Activated CD4-positive, alpha-beta memory T cell treated with anti-CD3 and anti-CD28 coated beads, Interleukin-2, amount 10 ng/mL, durations not matched to agents 7 days and 5 days (primary cell): ENCODE data around the gene FBXO47. TPM values are rescaled to one million over a fixed set of nuclear protein-coding genes. Genes with fewer than 3 reads are reported as not detected.

Experiments used
- CTCF ChIA-PET: fragments of 350-600 bp; sonication (Branson Sonifier 250); formaldehyde crosslinking; loops from one replicate; lab custom pipeline; 2021; ENCODE audit warnings: antibody characterized with exemption, inconsistent platforms; lab: Charles Lee
- POLR2A ChIA-PET: fragments of 350-600 bp; sonication (Branson Sonifier 250); formaldehyde crosslinking; loops from one replicate; lab custom pipeline; 2021; ENCODE audit warnings: antibody characterized with exemption; lab: Charles Lee
- DNase-seq: peaks from one replicate; pipeline ENCODE4 v3.0.0-alpha.2; 2020
- H3K27ac Mint-ChIP-seq: one replicate; pipeline ENCODE4 v1.8.0; 2021; ENCODE audit warnings: mild to moderate bottlenecking, mixed read lengths
- H3K27me3 Mint-ChIP-seq: one replicate; pipeline ENCODE4 v1.8.0; 2021; ENCODE audit warnings: mixed read lengths
- H3K36me3 Mint-ChIP-seq: one replicate; pipeline ENCODE4 v1.8.0; 2021; ENCODE audit warnings: low read depth, mixed read lengths
- H3K4me1 Mint-ChIP-seq: one replicate; pipeline ENCODE4 v1.8.0; 2021; ENCODE audit warnings: mixed read lengths
- H3K4me3 Mint-ChIP-seq: one replicate; pipeline ENCODE4 v1.8.0; 2021; ENCODE audit warnings: mild to moderate bottlenecking, mixed read lengths
- H3K9me3 Mint-ChIP-seq: one replicate; pipeline ENCODE4 v1.8.0; 2021; ENCODE audit warnings: mixed read lengths
- total RNA-seq, 2 experiments: library from RNA; stranded (reverse); gene quantifications; one replicate each; pipeline ENCODE4 v1.2.3, GENCODE V29; 2021

The FBXO47 gene
- total RNA-seq, 2 experiments from 2014 or later: not detected

GRCh38 chr17:38893607-38894006 is 73.6 kb downstream of the FBXO47 start:
- H3K36me3 Mint-ChIP-seq: peaks cover 72% of the 10 kb centered on the region
- ChIA-PET POLR2A (interaction anchor here (1.4 to 3.5 kb wide), 5 partner anchors 8 to 40 kb away, joined by 4 to 24 read pairs (median 7); partner anchors contain the start of genes LASP1 and RPL23), CTCF (interaction anchor here (0.5 to 2.3 kb wide), 6 partner anchors 10 to 271 kb away, joined by 3 to 7 read pairs (median 4); partner anchors contain the start of gene LASP1)
- H3K4me3 Mint-ChIP-seq: no peak overlapping the region
- H3K27ac Mint-ChIP-seq: peak overlapping the region; percentile 71
- no peaks in the 10 kb centered on the region for H3K9me3 Mint-ChIP-seq
- H3K4me1 Mint-ChIP-seq: peaks cover 86% of the 10 kb centered on the region
- peak; percentile 63 for DNase-seq
- no peaks in the 10 kb centered on the region for H3K27me3 Mint-ChIP-seq

- Mint-ChIP-seq H3K27ac (peak overlapping the region; percentile 71), H3K4me1 (peaks cover 84% of the 10 kb centered on the region), H3K36me3 (peaks cover 71% of the 10 kb centered on the region), H3K9me3 (no peaks in the 10 kb centered on the region), H3K27me3 (no peaks in the 10 kb centered on the region), H3K4me3 (no peak overlapping the region)
- POLR2A ChIA-PET: interaction anchor here (1.4 to 3.5 kb wide), 5 partner anchors 8 to 39 kb away, joined by 4 to 24 read pairs (median 7); partner anchors contain the start of genes LASP1 and RPL23
- DNase-seq: no peak
- CTCF ChIA-PET: interaction anchor here (0.5 to 2.3 kb wide), 4 partner anchors 9 to 70 kb away, joined by 3 to 7 read pairs (median 4); partner anchors contain the start of gene LASP1
These were observed 74.1 kb downstream of the FBXO47 start for GRCh38 chr17:38893113-38893512.

- ChIA-PET POLR2A (interaction anchor here (1.8 to 3.5 kb wide), 4 partner anchors 9 to 39 kb away, joined by 5 to 24 read pairs (median 8); partner anchors contain the start of genes LASP1 and RPL23), CTCF (interaction anchor here (1.8 to 2.3 kb wide), 2 partner anchors 21 to 23 kb away, joined by 6 to 7 read pairs; partner anchors contain the start of gene LASP1)
- H3K4me3 Mint-ChIP-seq: no peak overlapping the region
- H3K27me3 Mint-ChIP-seq: no peaks in the 10 kb centered on the region
- H3K9me3 Mint-ChIP-seq: no peaks in the 10 kb centered on the region
- peaks cover 81% of the 10 kb centered on the region for H3K4me1 Mint-ChIP-seq
- no peak for DNase-seq
- peaks cover 67% of the 10 kb centered on the region for H3K36me3 Mint-ChIP-seq
- peak overlapping the region; percentile 80 for H3K27ac Mint-ChIP-seq
These were observed 74.6 kb downstream of the FBXO47 start for GRCh38 chr17:38892620-38893019.

GRCh38 chr17:38892083-38892482 is 75.1 kb downstream of the FBXO47 start:
- POLR2A ChIA-PET: interaction anchor here (0.6 to 3.5 kb wide), 4 partner anchors 22 to 78 kb away, joined by 3 to 24 read pairs (median 4); partner anchors contain the start of genes LASP1 and LASP1NB

GRCh38 chr17:38891441-38891840 is 75.8 kb downstream of the FBXO47 start:
- Mint-ChIP-seq H3K9me3 (no peaks in the 10 kb centered on the region), H3K4me1 (peaks cover 73% of the 10 kb centered on the region), H3K36me3 (peaks cover 63% of the 10 kb centered on the region), H3K4me3 (no peak overlapping the region), H3K27me3 (no peaks in the 10 kb centered on the region), H3K27ac (peak overlapping the region; percentile 80)
- CTCF ChIA-PET: interaction anchor here (1.8 kb wide), 1 partner anchor 20 kb away, joined by 6 read pairs; no protein-coding TSS in a partner anchor
- DNase-seq: no peak
- POLR2A ChIA-PET: interaction anchor here (0.6 to 3.5 kb wide), 4 partner anchors 10 to 35 kb away, joined by 3 to 24 read pairs (median 4); partner anchors contain the start of genes LASP1 and LASP1NB

More at GRCh38 chr17:38892083-38892482, 75.1 kb downstream of the FBXO47 start:
- H3K4me3 Mint-ChIP-seq: no peak overlapping the region
- H3K4me1 Mint-ChIP-seq: peaks cover 76% of the 10 kb centered on the region
- no peak for DNase-seq
- peaks cover 67% of the 10 kb centered on the region for H3K36me3 Mint-ChIP-seq
- no peaks in the 10 kb centered on the region for H3K9me3 Mint-ChIP-seq
- CTCF ChIA-PET: interaction anchor here (1.8 kb wide), 1 partner anchor 21 kb away, joined by 6 read pairs; no protein-coding TSS in a partner anchor
- H3K27me3 Mint-ChIP-seq: no peaks in the 10 kb centered on the region
- peak overlapping the region; percentile 80 for H3K27ac Mint-ChIP-seq

GRCh38 chr17:38890410-38890746 is 76.8 kb downstream of the FBXO47 start:
- peak; percentile 28 for DNase-seq
- Mint-ChIP-seq H3K27me3 (no peaks in the 10 kb centered on the region), H3K4me3 (no peak overlapping the region), H3K9me3 (no peaks in the 10 kb centered on the region), H3K27ac (peak overlapping the region; percentile 80), H3K4me1 (peaks cover 77% of the 10 kb centered on the region), H3K36me3 (peaks cover 63% of the 10 kb centered on the region)
- CTCF ChIA-PET: no interaction called here
- POLR2A ChIA-PET: interaction anchor here (0.8 to 2.0 kb wide), 3 partner anchors 8 to 20 kb away, joined by 3 to 10 read pairs (median 8); partner anchors contain the start of gene LASP1

- Mint-ChIP-seq H3K4me3 (no peak overlapping the region), H3K36me3 (peaks cover 65% of the 10 kb centered on the region), H3K27me3 (no peaks in the 10 kb centered on the region), H3K4me1 (peaks cover 82% of the 10 kb centered on the region), H3K9me3 (no peaks in the 10 kb centered on the region), H3K27ac (peak overlapping the region; percentile 80)
- ChIA-PET POLR2A (interaction anchor here (0.8 to 2.0 kb wide), 4 partner anchors 9 to 64 kb away, joined by 3 to 10 read pairs (median 6); partner anchors contain the start of genes CWC25 and LASP1), CTCF (interaction anchor here (2.5 kb wide), 1 partner anchor 19 kb away, joined by 6 read pairs; the partner anchor contains the start of gene LASP1)
- DNase-seq: no peak
These were observed 77.3 kb downstream of the FBXO47 start for GRCh38 chr17:38889745-38890409.

- Mint-ChIP-seq H3K4me1 (peaks cover 82% of the 10 kb centered on the region), H3K9me3 (no peaks in the 10 kb centered on the region), H3K27me3 (no peaks in the 10 kb centered on the region), H3K27ac (peak overlapping the region; percentile 31), H3K36me3 (peaks cover 65% of the 10 kb centered on the region), H3K4me3 (no peak overlapping the region)
- DNase-seq: no peak
- CTCF ChIA-PET: interaction anchor here (2.5 kb wide), 1 partner anchor 18 kb away, joined by 6 read pairs; the partner anchor contains the start of gene LASP1
- POLR2A ChIA-PET: interaction anchor here (1.7 to 2.0 kb wide), 2 partner anchors 10 to 18 kb away, joined by 8 to 10 read pairs; partner anchors contain the start of gene LASP1
These were observed 78.4 kb downstream of the FBXO47 start for GRCh38 chr17:38888842-38889241.

- Mint-ChIP-seq H3K27me3 (no peaks in the 10 kb centered on the region), H3K4me3 (no peak overlapping the region)
These were observed 80.6 kb downstream of the FBXO47 start for GRCh38 chr17:38886643-38887010.

More at GRCh38 chr17:38886643-38887010, 80.6 kb downstream of the FBXO47 start:
- CTCF ChIA-PET: interaction anchor here (0.8 to 2.1 kb wide), 2 partner anchors 12 to 37 kb away, joined by 3 to 8 read pairs; no protein-coding TSS in a partner anchor
- Mint-ChIP-seq H3K36me3 (peaks cover 69% of the 10 kb centered on the region), H3K9me3 (no peaks in the 10 kb centered on the region), H3K27ac (no peak overlapping the region), H3K4me1 (peaks cover 79% of the 10 kb centered on the region)
- no peak for DNase-seq
- POLR2A ChIA-PET: interaction anchor here (1.1 to 2.2 kb wide), 3 partner anchors 12 to 22 kb away, joined by 3 to 12 read pairs (median 9); partner anchors contain the start of gene LASP1

Other genes with a start within 250 kb of the FBXO47 start
- 10 to 100 TPM; 42.8 to 48.6 TPM for gene CISD3, start 237.1 kb downstream of the FBXO47 start, total RNA-seq
- 1 to 10 TPM; 2.6 to 3.3 TPM for gene PCGF2, start 219.1 kb downstream of the FBXO47 start, total RNA-seq
- gene PSMB3, start 214.7 kb downstream of the FBXO47 start, total RNA-seq: 100 to 1,000 TPM; 241 to 242 TPM
- 10 to 100 TPM; 42.0 to 45.7 TPM for gene PIP4K2B, start 167.8 kb downstream of the FBXO47 start, total RNA-seq
- gene CWC25, start 142.1 kb downstream of the FBXO47 start, total RNA-seq: 10 to 100 TPM; 29.0 to 30.1 TPM
- 100 to 1,000 TPM; 933 to 960 TPM for gene RPL23, start 113.7 kb downstream of the FBXO47 start, total RNA-seq
- gene LASP1, start 97.3 kb downstream of the FBXO47 start, total RNA-seq: 100 to 1,000 TPM; 193 to 196 TPM
- 1 to 10 TPM; 7.2 to 7.3 TPM for gene PLXDC1, start 184.2 kb upstream of the FBXO47 start, total RNA-seq
- under 1 TPM in 1 of 2 experiments, not detected in 1; 0.15 TPM for gene ARL5C, start 198.8 kb upstream of the FBXO47 start, total RNA-seq
- 10 to 100 TPM; 19.5 to 24.0 TPM for gene CACNB1, start 230.3 kb upstream of the FBXO47 start, total RNA-seq
- 1,000 to 10,000 TPM; 1,724 to 1,761 TPM for gene RPL19, start 232.9 kb upstream of the FBXO47 start, total RNA-seq